ENCODE results near the gene SMIM30.
"Not testable (repeated sequence)": the region's sequence is repeated elsewhere in the genome, so short reads cannot be mapped to it uniquely, and the experiment has no call there.

The SMIM30 gene

GRCh38 chr7:113128031-113128430 lies 9.7 kb upstream of the SMIM30 start:
- H3K9me3 Mint-ChIP-seq = no peaks in the 10 kb centered on the region
- H3K4me1 Mint-ChIP-seq (ENCODE audit: low read depth) = no peaks in the 10 kb centered on the region
- H3K27me3 Mint-ChIP-seq = peaks cover 9% of the 10 kb centered on the region
- no peak overlapping the region for H3K4me3 Mint-ChIP-seq
- H3K36me3 Mint-ChIP-seq (ENCODE audit: low read depth) = no peaks in the 10 kb centered on the region
- no peak overlapping the region for H3K27ac Mint-ChIP-seq

DNA sequence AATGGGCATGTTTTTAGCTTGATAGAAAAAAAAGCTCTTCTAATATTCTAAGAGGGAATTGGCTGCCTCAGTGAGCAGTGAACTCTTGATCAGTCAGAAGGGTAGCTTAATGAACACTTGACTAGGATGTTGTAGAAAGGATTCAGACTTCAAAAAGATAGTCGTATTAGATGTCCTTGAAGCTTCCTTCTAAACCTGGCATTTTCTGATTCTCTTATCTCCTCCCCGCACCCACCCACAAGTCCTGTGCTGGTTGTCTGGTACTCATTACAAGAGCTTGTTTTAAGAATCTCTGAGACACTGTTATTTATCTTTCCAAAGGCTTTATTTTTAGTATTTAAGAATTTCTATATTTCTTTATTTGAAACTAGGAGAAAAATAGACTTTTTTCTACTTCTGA lies 7.4 kb upstream of the SMIM30 start:
- Mint-ChIP-seq H3K27me3 (peaks cover 9% of the 10 kb centered on the region), H3K27ac (no peak overlapping the region), H3K4me1 (ENCODE audit: low read depth) (peaks cover 9% of the 10 kb centered on the region), H3K4me3 (no peak overlapping the region), H3K36me3 (ENCODE audit: low read depth) (no peaks in the 10 kb centered on the region), H3K9me3 (no peaks in the 10 kb centered on the region)

DNA sequence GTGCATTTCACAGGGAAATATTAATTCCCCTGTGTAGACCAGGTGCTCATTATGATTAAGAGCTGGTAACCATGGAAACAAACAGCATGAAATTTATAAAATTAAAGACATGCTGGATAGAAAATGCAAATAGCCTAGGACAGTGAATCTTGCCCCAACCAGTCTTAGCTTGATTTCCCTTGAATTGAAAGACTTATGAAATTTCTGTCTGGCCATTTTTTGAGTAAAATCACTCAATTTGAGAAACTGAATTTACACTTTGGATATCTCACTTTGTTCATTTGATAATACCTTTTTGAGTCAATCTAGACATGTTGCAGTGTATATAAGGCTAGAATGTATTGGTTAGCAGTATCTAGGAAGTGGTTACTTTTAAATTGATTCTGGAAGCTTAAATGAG lies 4.4 kb upstream of the SMIM30 start:
- no peaks in the 10 kb centered on the region for H3K9me3 Mint-ChIP-seq
- H3K36me3 Mint-ChIP-seq (ENCODE audit: low read depth) = peaks cover under 1% of the 10 kb centered on the region
- no peak overlapping the region for H3K27ac Mint-ChIP-seq
- peaks cover 33% of the 10 kb centered on the region for H3K4me1 Mint-ChIP-seq (ENCODE audit: low read depth)
- H3K27me3 Mint-ChIP-seq = peaks cover 9% of the 10 kb centered on the region
- no peak overlapping the region for H3K4me3 Mint-ChIP-seq

DNA sequence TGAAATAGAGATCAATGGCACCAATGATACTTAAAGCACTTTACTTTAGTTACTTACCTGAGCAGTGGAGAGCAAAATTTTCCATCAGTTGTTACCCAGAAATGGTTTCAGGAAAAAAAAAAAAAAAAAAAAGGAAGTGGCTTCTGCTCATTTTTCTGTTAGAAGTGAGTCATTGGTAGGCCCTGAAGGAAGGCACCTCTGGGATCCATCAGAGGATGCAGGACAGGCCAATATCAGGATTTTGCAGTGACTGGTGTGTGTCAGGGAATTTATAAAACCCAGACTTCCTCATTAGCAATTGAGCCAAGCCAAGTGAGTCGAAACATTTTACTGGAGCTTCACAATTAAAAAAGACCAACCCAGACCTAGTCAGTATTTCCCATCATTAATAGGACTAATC lies 2.3 kb upstream of the SMIM30 start:
- Mint-ChIP-seq H3K27ac (no peak overlapping the region), H3K9me3 (no peaks in the 10 kb centered on the region), H3K27me3 (peaks cover 9% of the 10 kb centered on the region), H3K36me3 (ENCODE audit: low read depth) (peaks cover 21% of the 10 kb centered on the region), H3K4me3 (no peak overlapping the region), H3K4me1 (ENCODE audit: low read depth) (peaks cover 39% of the 10 kb centered on the region)

DNA sequence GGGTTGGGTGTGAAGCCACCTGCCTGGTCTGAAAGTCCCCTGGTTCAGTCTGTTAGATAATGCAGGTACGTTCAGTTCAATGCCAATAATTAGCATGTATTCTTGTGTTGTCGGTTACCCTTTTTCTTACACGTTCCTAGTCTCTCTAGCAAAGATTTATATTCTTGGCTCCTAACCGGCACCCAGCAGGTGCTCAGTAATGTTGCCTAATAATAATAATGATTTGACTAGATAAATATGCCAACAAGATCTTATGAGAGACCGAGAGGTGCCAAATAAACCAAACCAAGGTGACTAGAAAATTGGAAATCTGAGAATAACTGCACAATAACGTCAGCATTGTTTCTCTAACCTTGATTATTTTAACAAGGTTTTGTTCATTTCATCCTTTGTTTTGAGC lies 1.1 kb upstream of the SMIM30 start:
- H3K9me3 Mint-ChIP-seq = no peaks in the 10 kb centered on the region
- peak overlapping the region; percentile 40 for H3K27ac Mint-ChIP-seq
- H3K36me3 Mint-ChIP-seq (ENCODE audit: low read depth) = peaks cover 28% of the 10 kb centered on the region
- peaks cover 45% of the 10 kb centered on the region for H3K4me1 Mint-ChIP-seq (ENCODE audit: low read depth)
- H3K4me3 Mint-ChIP-seq = peak overlapping the region; percentile 92
- H3K27me3 Mint-ChIP-seq = peaks cover 3% of the 10 kb centered on the region

- Mint-ChIP-seq H3K36me3 (ENCODE audit: low read depth) (peaks cover 45% of the 10 kb centered on the region), H3K4me3 (peak overlapping the region; percentile 92), H3K4me1 (ENCODE audit: low read depth) (peaks cover 45% of the 10 kb centered on the region), H3K27ac (peak overlapping the region; percentile 33)
- not testable (repeated sequence) for H3K9me3 Mint-ChIP-seq, H3K27me3 Mint-ChIP-seq
Measured at GRCh38 chr7:113117374-113117774, 980 bp downstream of the SMIM30 start.

DNA sequence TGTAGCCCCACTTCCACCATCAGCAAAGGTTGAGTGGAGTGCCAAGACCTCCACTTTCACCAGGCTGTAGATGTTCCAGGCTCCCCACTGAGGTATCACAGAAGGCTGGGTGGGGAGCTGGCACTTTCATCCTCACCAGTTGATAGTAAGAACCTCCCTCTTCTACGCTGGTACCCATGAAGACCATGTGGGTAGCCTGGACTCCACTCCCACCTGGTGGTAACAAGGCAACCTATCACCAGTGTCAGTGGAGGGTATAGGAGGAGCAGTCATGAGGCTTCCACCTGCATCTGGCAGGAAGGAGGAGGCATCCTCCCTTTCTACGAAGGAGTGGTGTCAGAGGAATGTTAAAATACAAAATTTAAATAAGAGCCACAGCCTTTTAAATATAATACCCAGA lies 4.4 kb downstream of the SMIM30 start:
- no peak overlapping the region for H3K4me3 Mint-ChIP-seq
- peaks cover 25% of the 10 kb centered on the region for H3K4me1 Mint-ChIP-seq (ENCODE audit: low read depth)
- H3K27ac Mint-ChIP-seq = no peak overlapping the region
- no peaks in the 10 kb centered on the region for H3K27me3 Mint-ChIP-seq
- H3K36me3 Mint-ChIP-seq (ENCODE audit: low read depth) = peaks cover 45% of the 10 kb centered on the region
- no peaks in the 10 kb centered on the region for H3K9me3 Mint-ChIP-seq

DNA sequence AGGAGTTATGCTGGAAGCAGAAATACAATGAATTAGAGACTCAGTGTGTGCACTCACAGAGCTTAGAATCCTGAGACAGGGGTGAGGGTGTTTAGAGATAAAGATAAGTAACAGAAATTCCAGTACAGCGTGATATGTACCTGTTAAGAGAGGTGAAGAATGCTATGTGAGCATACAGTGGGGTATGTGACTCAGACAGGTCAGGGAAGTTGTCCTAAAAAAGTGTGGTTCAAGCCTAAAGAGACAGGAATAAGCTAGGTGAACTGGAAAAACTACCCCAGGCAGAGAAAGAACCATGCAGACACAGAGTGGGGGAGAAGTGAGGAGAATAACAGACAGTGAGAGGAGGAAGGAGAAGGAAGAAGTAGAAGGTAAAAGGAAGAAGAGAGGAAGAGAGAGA lies 8.6 kb downstream of the SMIM30 start:
- Mint-ChIP-seq H3K27ac (no peak overlapping the region), H3K4me3 (no peak overlapping the region), H3K36me3 (ENCODE audit: low read depth) (peaks cover 19% of the 10 kb centered on the region), H3K27me3 (no peaks in the 10 kb centered on the region), H3K9me3 (no peaks in the 10 kb centered on the region), H3K4me1 (ENCODE audit: low read depth) (peaks cover 7% of the 10 kb centered on the region)

- Mint-ChIP-seq H3K9me3 (no peaks in the 10 kb centered on the region), H3K27ac (no peak overlapping the region), H3K36me3 (ENCODE audit: low read depth) (no peaks in the 10 kb centered on the region)
Measured at GRCh38 chr7:113100121-113100603, 18.2 kb downstream of the SMIM30 start.

DNA sequence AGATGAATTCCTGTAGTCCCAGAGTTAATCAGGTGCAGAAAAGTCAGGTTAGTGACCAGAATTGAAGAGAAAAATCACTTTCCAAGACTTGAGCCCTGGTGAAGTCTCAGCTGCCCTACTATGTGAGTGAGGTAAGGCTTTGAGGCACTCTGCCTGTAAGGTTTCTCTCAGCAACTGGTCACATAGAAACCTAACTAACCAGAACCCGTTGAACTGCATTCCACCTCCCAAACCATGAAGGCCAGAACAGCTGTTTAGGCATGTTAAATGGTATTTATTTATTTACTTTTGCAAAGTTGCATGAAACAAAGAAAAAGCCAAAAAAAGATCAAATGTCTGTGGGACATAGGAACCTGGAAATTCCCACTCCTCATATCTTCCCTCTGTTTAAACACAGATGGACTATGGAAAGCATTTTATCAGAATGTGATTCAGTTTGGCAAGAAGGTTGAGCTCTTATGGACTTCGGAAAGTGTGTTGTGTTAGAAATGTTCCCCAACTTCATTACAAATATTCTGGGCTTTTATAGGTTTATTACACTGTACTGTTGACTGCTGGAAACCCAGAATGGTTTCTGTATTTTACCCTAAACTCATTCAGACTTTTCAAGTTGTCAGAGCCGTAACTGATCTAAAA lies 19.0 kb downstream of the SMIM30 start:
- Mint-ChIP-seq H3K4me3 (no peak overlapping the region), H3K9me3 (no peaks in the 10 kb centered on the region), H3K27ac (no peak overlapping the region), H3K36me3 (ENCODE audit: low read depth) (no peaks in the 10 kb centered on the region), H3K27me3 (peaks cover 23% of the 10 kb centered on the region), H3K4me1 (ENCODE audit: low read depth) (no peaks in the 10 kb centered on the region)

More at GRCh38 chr7:113100121-113100603, 18.2 kb downstream of the SMIM30 start:
- H3K4me1 Mint-ChIP-seq (ENCODE audit: low read depth) = no peaks in the 10 kb centered on the region
- no peak overlapping the region for H3K4me3 Mint-ChIP-seq
- peaks cover 20% of the 10 kb centered on the region for H3K27me3 Mint-ChIP-seq

DNA sequence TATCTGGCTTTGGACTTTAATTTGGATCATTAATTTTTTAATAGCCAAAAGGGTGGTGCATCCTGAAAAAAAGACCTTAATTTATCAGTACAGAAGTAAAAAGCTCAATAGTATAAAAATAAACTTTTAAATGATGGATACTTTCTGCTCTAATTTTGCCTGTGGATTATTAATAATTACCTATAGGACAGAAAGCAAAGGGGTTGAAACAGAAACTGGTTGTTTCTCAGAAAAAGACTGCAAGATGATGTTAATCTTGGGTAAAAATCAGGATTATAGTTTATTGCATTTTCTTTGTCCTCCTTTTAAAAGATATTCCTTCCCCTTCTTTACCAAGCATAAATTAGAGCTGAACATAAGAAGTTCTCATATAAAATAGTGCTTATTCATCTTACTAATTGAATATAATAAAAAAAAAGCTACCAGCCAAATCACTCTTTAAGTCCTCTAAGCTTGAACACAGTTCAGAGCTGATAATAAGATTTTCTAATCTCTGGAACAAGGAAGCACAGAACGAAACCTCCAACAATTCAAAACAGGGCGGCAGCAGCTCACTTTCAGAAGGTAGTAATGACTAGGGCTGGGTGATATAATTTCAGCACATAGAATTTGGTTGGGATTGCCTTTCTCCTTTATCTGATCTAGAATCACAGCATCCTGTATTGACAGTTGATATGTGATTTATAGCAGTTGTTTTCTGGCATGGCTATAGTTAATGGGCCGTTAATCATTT lies 23.7 kb downstream of the SMIM30 start:
- Mint-ChIP-seq H3K36me3 (ENCODE audit: low read depth) (no peaks in the 10 kb centered on the region), H3K27ac (no peak overlapping the region), H3K9me3 (no peaks in the 10 kb centered on the region)

GRCh38 chr7:113093561-113093960 lies 24.8 kb downstream of the SMIM30 start:
- no peaks in the 10 kb centered on the region for H3K36me3 Mint-ChIP-seq (ENCODE audit: low read depth)
- peaks cover 32% of the 10 kb centered on the region for H3K27me3 Mint-ChIP-seq
- no peaks in the 10 kb centered on the region for H3K4me1 Mint-ChIP-seq (ENCODE audit: low read depth)
- no peak overlapping the region for H3K27ac Mint-ChIP-seq
- H3K9me3 Mint-ChIP-seq = no peaks in the 10 kb centered on the region
- no peak overlapping the region for H3K4me3 Mint-ChIP-seq

More for the DNA sequence above, 23.7 kb downstream of the SMIM30 start:
- Mint-ChIP-seq H3K27me3 (peaks cover 26% of the 10 kb centered on the region), H3K4me3 (no peak overlapping the region), H3K4me1 (ENCODE audit: low read depth) (no peaks in the 10 kb centered on the region)

DNA sequence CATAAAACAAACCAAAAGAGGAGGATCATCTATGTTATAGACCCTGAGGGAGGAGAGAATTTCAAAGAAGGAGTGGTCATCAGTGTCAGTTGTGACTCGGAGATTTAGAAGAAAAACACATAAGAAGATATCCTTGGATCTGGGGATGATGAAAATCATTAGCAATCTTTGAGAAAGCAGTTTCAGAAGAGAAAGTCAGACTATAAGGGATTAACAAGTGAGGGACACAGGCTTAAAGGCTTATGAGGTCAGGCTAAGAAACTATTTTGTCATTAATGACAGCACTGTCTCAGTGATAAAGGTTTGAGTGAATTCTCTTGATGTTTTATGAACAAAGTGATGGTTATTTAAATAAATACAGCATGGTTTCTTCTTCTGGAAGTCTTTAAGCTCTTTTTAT lies 25.6 kb downstream of the SMIM30 start:
- no peak overlapping the region for H3K27ac Mint-ChIP-seq
- peaks cover 40% of the 10 kb centered on the region for H3K27me3 Mint-ChIP-seq
- H3K4me1 Mint-ChIP-seq (ENCODE audit: low read depth) = no peaks in the 10 kb centered on the region
- H3K9me3 Mint-ChIP-seq = no peaks in the 10 kb centered on the region
- H3K4me3 Mint-ChIP-seq = no peak overlapping the region
- no peaks in the 10 kb centered on the region for H3K36me3 Mint-ChIP-seq (ENCODE audit: low read depth)

DNA sequence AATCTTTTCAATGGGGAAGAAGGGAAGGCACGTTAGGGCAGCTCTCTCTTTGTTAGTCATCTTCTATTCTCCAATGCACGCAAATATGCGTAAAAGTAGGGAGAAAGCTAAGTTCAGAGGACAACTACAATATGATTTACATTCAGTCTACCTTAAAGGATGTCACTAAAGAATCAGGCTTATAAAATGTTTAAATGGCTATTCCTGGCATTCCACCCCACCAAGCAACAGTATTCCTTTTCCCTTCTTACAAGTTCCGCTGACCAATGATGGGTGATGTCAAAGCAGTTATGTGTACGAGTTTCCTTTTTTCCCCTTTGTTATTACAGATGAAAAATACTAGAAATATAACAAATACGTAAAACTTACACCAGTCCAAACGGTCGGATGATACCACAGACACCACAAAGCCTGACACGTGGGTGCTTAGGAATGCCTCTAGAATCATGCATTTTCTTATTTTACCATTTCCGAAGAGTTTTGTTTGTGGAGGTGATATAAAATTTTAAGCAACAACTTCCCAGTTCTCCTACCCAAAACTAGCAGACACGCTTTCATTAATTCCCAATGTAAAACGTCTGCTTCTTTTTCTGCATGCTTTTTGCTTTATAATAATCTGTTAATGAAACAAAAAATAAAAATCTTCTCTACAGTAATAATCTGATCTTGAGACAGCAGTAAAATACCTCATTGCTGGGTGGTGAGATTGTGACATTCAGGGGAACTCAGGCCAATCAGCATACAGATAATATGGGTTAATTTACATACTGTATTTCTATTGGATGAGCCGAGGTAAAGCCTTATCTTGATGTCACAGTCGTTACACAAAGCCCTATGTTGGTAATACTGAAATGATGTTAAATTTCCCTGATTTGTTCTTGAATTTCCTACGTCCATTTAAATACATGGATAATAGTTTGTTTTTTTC lies 31.0 kb downstream of the SMIM30 start:
- H3K4me1 Mint-ChIP-seq (ENCODE audit: low read depth) = peaks cover 9% of the 10 kb centered on the region
- peaks cover 63% of the 10 kb centered on the region for H3K27me3 Mint-ChIP-seq
- no peak overlapping the region for H3K4me3 Mint-ChIP-seq
- H3K36me3 Mint-ChIP-seq (ENCODE audit: low read depth) = no peaks in the 10 kb centered on the region
- H3K9me3 Mint-ChIP-seq = no peaks in the 10 kb centered on the region
- no peak overlapping the region for H3K27ac Mint-ChIP-seq

- Mint-ChIP-seq H3K27me3 (peaks cover 63% of the 10 kb centered on the region), H3K27ac (no peak within 1 kb of the TSS), H3K9me3 (no peaks in the 10 kb centered on the region), H3K4me3 (peak within 1 kb of the TSS; percentile 58), H3K4me1 (ENCODE audit: low read depth) (peaks cover 9% of the 10 kb centered on the region), H3K36me3 (ENCODE audit: low read depth) (no peaks in the 10 kb centered on the region)
Measured at GRCh38 chr7:113086431-113086888, 31.9 kb downstream of the SMIM30 start, which contains the start of gene GPR85. TSS of gene GPR85 (minus strand) at chr7:113086827. CDS start at chr7:113084721, 2,106 bp downstream.
